Activated CD4-positive, alpha-beta T cell treated with anti-CD3 and anti-CD28 coated beads, Interleukin-2, Interleukin-6, amounts not matched to agents 100 ng/mL and 50 ng/mL, durations not matched to agents 16 hours and 8 hours (primary cell): ENCODE results near the gene ERICH4.
"Not testable (repeated sequence)": the region's sequence is repeated elsewhere in the genome, so short reads cannot be mapped to it uniquely, and the experiment has no call there.

Source experiments
- DNase-seq: peaks from one replicate; pipeline ENCODE4 v3.0.0-alpha.2; 2020

Gene ERICH4

DNA sequence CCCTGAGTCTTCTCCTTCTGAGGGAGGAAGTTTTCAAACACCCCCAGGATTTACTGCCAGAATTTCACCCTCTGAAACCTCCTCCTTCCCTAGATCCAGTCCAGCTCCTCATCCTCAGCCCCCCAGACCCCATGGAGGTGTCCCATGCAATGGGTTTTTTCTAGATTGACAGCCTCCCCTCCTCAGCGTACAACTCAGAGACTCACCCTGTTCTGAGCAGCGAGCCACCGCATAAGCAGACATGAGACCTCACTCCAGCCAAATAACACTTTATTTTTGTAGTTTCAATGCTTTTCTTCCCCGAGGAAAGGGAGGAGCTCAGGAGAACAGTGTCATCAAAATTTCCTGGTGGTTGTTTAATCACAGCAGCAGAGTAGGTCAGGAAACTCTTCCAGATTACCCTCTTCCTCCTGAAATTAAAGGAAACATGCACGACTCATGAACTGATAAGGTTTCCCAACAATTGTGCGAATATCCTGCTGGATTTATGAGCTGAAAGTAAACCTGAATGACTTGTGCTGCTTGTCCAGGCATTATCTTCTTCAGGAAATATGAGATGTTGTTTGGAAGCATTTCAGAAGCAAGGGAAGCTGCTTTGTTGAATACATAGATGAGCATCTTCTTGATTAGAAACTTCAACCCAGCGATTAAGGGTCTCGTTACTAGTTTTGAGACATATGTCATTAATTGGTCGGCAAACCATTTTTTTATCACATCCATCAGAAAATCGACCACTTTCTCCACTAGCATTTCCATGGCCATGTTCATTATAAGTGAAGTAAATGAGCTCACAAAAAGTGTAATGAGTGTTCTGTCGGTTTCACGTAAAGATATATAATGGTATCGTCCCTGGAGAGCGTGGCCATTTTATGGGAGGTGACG is 36.2 kb downstream of the ERICH4 start:
- DNase-seq: no peak

DNA sequence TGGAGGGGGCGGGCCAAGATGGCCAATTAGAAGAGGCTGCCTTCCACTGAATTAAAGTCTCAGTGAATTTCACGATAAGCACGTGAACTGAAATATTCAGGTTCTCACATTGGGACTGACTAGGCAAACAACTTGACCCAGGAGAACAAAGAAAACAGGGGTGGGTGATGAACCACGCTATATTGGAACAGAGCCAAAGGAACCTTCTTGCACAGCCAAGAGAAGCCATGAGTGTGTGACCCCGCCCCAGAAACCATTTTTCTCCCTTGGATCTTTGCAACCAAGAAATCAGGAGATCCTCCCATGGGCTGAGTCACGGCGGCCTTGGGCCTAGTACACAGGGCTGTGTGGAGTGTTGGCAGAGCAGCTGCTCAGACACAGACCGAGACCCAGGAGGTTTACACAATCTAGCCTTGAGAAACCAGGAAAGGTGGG is 36.8 kb downstream of the ERICH4 start:
- DNase-seq: no peak

- DNase-seq: no peak
Measured at GRCh38 chr19:41480336-41480735, 37.4 kb downstream of the ERICH4 start.

DNA sequence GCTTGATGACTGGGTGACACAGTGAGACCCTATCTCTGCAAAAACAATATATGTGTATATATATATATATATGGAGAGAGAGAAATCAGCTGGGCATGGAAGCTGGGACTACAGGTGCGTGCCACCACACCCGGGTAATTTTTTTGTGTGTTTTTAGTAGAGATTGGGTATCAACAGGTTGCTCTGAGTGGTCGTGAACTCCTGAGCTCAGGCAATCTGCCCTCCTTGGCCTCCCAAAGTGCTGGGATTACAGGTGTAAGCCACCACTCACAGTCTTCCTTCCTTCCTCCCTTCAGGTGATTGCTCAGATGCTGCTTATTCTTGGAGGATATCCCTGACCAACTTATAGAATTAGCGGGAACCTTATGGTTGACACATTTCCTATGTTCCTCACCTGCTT is 41.9 kb downstream of the ERICH4 start:
- DNase-seq: no peak

- DNase-seq: not testable (repeated sequence)
Measured at GRCh38 chr19:41486953-41487352, 44.0 kb downstream of the ERICH4 start.

DNA sequence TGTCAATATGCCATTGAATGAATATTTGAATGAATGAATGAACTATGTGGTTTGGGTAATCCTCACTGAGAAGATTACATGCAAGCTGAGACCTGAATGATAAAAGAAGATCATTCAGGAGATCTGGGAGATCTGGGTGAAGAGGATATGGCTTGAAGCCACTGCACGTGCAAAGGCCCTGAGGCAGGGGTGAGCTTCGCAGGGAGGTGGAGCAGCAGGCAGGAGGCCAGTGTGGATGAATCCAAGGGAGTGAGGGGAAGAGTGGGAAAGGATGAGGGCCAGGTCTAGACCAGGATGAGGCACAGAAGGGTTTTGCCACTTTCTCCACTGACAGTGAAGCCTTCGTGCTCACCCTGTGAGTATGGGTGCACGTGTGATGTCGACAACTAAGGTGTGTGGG is 49.9 kb downstream of the ERICH4 start:
- DNase-seq: no peak
